Activated T-cell treated with anti-CD3 and anti-CD28 coated beads, Interleukin-2, amount 50 U/mL, for 1 hour (primary cell): Measurements from ENCODE around the gene ZDHHC9.

Source experiments
- DNase-seq: peaks from one replicate; pipeline ENCODE4 v3.0.0-alpha.2; 2020

ZDHHC9 gene

DNA sequence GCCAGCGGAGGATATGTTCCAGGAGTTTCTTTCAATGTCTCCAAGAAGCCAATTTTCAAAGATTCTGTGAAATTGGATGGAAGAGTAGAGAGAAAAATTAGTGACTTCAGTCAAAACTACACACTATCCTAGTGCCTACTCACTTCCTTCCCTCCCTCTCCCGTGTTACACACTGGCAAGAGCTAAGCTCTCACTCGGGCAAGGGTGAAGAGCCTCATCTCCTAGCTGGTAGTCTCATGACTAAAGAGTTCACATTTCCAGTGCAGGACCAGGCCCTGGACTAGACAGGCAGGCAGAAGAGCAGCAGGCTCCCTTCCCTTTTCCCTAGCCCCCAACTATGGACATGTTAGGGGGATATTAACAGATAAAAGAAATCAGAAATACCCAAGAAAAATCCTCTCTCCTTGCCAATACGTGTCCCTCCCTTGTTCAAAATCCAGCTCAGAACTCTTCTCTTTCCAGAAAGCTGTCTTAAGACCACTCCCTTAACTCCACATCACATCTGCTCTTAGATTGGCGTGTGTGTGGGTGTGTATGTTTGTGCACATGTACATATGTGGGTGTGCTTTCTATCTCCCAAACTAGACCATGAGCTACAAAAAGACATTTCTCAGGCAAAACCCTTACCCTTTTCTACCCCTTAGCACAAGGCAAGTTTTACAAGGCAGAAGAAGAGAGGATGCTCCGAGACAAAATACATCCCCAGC is 29.9 kb downstream of the ZDHHC9 start:
- DNase-seq: no peak

DNA sequence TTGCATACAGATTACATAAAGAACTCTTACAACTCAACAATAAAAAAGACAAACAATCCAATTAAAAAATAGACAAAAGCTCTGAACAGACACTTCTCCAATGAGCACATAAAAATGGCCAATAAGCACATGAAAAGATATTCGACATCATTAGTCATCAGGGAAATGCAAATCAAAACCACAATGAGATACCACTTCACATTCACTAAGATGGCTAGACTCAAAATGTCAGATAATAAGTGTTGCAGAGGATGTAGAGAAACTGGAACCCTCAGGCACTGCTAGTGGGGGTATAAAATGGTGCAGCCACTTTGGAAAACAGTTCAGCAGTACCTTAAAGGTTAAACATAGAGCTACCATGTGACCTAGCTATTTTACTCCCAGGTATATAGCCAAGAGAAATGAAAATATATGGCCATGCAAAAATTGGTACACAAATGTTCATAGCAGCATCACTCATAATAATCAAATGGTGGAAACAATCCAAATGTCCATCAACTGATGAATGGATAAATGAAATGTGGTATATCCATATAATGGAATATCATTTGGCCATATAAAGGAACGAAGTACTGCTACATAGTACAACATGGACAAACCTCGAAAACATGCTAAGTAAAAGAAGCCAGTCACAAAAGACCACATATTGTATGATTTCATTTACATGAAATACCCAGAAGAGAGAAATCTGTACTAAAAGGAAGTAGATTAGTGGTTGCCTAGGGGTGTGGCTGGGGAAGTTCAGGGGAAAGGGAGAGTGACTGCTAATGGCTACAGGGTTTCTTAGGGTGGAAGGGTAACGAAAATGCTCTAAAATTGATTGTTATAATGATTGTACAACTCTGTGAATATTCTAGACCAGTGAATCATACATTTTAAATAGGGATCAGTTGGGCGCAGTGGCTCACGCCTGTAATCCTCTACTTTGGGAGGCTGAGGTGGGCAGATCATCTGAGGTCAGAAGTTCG is 34.6 kb downstream of the ZDHHC9 start:
- DNase-seq: no peak

DNA sequence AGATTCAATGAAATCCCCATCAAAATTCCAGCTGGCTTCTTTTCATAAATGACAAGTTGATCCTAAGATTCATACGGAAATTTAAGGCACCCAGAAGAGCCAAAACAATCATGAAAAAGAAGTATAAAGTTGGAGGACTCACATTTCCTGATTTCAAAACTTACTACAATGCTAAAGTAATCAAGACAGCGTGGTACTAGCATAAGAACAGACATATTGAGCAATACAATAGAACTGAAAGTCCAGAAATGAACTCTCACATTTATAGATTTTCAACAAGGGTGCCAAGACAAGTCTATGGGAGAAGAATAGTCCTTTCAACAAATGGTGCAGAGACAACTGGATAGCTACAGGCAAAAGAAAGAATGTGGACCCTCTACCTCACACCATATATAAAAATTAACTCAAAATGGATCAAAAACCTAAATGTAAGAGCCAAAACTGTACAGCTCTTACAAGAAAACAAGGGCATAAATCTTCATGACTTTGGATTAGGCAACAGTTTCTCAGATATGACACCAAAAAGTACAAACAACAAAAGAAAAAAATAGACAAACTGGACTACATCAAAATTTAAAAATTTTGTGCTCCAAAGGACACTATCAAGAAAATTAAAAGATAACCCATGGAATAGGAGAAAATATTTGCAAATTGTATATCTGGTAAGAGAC is 35.4 kb downstream of the ZDHHC9 start:
- DNase-seq: no peak

DNA sequence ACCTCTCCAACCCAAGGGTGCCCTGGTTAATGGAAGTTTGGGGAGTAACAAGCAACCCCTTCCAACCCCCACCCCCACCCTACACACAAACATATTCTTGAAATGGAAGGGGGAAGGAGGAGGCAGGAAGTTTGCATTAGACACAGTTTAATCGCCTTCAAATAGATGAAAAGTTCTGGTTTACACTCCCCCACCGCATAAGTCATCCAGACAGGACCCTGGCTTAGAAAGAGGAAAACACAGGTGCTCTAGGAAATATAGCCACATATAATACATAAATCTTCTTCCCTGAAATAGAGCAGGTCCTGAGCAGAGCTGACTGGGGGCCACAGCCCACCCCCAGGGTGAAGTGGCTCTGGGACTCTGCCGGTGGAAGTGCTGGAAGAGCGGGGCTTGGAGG is 38.9 kb downstream of the ZDHHC9 start:
- DNase-seq: no peak

DNA sequence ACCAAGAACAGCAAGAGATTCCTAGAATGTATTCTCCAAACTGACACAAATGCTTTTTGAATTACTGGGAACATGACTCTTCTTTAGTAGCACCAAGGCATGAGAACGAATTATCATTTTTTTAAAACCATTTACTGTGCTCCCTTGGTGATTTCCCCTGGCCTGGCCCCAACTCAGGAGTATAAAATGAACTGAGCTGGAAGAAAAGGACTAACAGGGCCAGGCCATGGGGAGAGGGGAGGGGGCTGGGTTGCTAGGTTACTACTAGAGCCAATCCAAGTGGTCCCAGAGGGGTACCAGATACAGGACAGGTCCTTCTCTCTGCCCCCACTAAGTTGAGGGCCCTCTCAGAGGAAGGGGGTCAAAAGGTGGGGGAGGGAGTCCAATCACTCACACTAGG is 40.8 kb downstream of the ZDHHC9 start:
- no peak for DNase-seq

DNA sequence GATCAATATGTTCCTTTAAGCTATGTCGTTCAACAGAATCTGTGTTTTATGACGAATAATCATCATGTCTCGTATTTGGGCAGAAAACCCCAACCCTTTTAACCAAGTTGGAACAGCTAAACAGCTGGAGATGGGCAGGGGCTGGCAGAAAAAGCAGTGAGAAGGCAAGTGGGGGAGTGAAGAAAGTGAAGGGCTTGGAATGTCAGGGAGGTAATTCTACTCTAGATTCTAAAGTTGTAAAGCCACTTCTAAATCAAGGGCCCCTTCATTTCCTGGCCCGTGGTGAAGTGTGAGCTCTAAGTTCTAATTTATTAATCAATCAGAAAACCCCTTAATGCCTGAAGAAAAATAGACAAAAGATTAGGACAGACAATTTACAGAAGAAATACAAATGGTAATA is 43.5 kb downstream of the ZDHHC9 start:
- DNase-seq: no peak

DNA sequence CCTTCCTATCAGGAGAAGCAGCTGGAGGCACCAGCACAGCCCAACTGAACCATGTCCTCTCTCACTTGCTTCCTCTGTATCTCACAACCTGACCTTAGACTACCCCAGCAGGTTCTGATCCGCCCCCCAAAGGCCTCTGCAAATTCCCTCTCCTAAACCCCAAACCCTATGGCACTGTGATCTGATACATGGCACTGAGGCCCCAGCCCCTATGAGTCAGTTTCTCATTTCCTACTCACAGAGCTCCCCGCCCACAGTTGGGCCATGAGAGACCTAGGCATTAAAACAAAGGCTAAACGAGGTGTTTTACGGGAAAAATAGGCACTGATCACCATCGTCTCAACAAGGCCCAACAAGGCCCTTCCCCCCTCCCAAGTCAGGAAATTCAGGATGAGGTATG is 44.8 kb downstream of the ZDHHC9 start:
- DNase-seq: no peak

DNA sequence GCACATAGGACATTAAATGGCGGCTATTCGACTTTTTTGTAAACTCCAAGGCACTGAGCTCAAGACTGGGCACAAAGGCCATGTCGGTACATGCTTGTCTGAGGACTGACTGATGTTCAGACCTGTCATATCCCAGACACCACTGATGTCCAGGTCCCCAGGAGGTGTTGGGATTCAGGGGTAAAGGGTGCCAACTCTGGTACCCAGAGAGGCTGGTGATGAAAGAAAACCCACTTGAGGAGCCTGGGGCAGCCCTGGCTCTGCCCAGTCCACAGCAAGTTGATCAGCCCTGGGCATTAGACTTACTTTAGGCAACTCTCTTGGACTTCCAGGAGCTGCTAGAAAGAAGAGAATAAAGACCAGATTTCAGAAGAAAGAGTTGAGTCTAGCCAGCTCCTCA is 45.2 kb downstream of the ZDHHC9 start:
- no peak for DNase-seq

DNA sequence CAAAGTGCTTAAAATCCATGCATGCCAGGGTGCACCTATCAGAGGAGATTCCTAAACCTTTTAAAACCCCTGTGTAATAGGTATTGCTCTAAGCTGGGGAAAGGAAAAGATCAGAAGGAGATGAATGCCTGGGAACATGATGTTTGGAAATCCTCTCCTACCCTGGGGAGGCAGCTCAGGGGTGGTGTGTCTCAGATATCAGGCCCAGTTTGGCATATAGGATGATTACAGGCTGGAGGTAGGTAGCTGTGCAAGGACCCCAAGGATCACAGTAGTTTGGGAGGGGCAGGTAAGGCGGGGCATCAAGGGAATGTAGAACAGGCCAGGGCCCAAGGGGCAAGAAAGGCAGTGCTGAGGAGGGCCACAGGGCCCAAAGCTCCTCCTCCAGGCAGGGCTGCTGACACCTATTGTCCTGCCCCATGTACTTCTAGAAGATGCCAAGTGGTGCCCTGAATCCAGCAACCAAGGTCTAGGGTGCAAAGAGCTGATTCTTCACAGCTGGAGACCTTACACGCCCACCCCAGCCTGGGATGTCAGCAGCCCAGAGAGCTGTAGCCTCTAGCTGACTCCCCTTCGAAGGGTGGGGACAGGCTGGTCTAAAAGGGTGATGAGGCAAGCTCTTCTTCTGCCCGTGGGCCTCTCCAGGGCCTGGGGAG is 46.3 kb downstream of the ZDHHC9 start:
- no peak for DNase-seq

DNA sequence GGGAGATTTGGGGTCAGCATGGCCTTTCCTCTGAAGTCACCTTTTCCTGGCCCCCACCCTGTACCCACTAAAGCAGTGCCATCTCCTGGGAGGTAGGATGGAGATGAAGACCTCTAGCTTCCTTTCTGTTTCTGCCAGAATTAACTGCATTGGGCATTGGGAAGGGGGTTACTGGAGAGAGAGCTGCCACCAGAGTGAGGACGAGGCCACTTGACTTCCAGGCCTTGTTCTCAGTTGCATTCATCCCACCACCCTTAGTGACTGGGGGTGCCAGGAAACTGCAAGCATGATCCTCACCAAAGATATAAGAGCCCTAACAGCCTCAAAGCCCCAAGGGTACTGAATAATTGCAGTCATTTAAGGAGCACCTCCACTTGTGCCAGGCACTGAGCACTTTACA is 48.1 kb downstream of the ZDHHC9 start:
- no peak for DNase-seq

DNA sequence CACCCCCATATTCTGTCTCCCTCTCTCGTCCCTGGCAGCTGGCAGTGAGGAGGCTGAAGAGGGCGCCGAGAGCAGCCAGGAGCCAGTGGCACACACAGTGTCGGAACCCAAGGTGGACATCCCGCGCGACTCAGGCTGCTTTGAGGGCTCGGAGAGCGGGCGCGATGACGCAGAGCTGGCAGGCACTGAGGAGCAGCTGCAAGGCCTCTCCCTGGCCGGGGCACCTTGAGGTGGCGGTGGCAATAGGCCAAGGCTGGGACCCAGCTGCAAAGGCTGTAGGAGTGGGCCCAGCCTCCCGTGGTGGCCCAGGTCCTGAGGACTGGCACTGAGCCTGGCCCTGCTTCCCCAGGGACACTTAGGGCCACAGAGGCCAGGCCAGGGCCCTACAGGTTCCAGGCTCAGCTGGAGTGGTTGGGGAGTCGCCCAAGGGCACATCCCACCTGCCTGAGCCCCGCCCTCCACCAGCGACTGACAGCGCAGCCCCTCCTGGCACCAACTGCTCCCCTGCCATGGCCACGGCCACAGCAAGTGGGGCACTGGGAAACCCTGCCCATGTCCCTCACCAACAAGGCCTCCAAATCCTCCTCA is 50.0 kb downstream of the ZDHHC9 start:
- DNase-seq: no peak

DNA sequence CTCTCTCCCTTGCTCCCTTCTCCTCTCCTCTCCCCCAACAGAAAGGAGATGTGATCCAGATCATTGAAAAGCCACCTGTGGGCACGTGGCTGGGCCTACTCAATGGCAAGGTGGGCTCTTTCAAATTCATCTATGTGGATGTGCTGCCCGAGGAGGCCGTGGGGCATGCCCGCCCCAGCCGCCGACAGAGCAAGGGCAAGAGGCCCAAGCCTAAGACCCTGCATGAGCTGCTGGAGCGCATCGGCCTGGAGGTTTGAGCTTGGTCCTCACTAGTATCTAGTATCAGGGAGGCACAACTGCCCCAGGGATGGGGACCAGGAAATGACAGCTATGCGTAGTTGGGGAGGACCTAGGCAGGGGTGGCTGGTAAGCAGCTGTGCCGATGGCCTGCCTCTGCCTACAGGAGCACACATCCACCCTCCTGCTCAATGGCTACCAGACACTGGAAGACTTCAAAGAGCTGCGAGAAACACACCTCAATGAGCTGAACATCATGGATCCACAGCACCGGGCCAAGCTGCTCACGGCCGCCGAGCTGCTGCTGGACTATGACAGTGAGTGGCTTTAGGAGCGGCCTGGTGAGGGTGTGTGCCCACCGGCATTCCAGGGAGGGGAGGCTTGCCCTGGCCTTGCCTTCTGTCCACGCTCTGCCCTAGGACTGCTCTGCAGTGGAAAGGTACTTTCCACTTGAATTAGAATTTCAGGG is 50.9 kb downstream of the ZDHHC9 start:
- no peak for DNase-seq

DNA sequence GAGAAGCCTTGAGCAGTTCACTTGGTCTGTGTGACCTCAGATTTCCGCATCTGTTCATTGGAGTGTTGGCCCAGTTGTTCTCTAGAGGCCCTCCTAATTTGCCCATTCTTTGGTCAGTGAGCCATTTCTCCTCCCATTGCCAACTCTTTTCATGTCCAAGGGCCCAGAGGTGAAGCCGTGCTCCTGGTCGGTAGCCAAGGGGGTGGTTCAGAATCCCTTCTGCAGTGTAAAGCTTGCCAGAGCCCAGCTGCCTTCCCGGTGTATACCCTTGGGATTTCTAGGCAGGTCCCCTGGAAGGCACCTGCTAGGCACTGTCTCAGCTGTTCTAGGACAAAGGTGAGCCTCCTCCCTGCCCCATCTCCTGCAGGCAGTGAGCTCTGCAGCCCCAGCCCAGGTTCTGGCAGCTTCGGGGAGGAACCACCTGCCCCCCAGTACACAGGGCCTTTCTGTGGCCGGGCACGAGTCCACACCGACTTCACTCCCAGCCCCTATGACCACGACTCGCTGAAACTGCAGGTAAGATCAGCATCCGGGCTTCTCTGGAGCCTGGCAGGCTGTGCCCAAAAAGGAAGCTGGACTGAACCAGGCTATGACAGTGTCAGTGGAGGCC is 51.6 kb downstream of the ZDHHC9 start:
- DNase-seq: no peak

DNA sequence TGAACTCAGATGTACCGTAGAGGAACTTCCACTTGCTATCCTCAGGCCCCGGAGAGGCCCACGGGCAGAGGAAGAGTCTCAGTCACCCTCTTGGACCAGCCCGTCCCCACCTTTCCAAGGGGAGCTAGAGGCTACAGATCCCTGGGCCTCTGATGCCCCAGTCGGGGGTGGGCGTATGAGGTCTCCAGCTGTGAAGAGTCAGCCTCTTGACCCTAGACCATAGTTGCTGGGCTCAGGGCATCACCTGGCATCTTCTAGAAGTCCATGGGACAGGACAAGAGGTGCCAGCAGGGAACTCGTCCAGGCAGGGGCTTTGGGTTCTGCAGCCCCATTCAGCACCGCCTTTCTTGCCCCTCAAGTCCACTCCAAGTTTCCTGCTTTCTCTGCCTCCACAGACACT is 52.4 kb downstream of the ZDHHC9 start:
- DNase-seq: no peak

DNA sequence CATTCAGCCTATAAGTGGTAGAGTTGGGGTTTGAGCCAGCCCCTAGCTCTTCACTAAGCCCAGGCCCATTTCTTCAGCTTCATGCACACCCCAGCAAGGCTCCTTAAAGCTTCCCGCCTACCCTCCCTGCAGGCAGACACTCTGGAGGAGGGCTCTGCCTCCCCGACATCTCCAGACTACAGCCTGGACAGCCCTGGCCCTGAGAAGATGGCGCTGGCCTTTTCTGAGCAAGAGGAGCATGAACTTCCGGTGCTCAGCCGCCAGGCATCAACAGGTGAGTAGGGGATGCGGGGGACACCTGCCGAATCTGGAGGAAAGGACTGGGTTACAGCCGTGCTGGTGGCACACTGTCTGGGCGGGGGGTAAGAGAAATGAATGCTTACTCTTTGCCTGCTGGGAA is 52.9 kb downstream of the ZDHHC9 start:
- DNase-seq: no peak

DNA sequence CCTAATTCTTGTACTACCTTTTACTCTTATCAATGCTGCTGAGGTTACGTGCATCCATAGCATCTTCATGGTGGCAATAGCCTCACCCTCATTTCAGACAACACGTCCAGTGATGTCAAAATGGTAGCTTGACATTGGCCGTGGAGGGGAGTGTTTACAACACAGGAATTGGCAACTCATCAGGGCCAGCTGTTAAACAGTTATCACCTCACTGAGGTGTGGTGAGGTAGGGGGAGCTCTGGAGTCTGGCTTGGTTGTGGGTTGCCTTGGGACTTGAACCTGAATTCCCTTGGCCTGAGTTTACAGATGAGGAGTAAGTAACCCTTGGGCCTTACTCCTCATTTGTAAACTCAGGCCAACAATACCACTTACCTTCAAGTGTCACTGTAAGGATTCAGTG is 53.5 kb downstream of the ZDHHC9 start:
- DNase-seq: no peak

DNA sequence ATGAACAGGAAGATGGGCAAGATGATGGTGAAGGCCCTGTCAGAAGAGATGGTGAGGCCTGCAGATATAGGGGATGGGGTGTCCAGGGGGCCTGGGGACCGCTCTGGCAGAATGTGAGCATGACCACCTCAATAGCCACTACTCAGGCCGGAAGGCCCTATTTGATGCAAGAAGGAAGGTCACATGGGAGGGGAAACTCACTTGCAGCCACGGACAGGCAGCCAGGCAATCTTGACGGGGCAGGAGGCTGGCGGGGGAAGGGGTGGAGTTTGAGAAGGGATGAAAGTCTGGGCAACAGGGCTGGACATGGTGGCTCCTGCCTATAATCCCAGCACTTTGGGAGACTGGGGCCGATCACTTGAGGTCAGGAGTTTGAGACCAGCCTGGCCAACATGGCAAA is 55.2 kb downstream of the ZDHHC9 start:
- DNase-seq: no peak

DNA sequence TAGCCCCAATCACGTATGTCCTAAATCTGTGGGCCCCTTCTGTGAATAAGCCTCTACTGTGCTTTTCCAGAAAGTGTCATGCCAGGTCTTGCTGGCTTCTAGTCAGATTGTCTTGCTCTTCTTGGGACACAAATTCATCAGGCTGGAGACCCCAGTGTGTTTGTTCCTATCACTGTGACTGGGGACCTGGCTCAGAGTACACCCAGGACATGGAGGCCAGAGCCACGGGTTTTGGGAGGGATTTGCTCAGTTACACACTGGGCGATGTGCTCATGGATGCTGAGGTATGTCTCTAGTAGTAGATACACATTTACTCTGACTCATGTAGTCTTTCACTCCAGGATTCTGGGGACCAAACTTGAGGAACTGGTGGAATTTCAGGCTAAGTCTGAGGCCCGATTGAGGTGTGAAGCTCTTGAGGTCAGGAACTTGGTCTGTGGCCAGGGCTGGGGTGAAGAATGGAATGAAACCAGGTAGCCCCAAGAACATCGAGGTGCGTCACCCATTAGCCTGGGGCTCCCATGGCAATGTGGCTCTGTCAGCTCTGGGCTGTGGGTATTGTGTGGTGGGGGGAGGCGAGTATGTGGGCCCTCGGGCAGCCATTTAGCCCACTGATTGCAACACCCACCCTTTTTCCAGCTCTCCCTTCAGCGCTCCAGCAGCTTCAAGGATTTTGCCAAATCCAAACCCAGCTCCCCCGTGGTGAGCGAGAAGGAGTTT is 56.2 kb downstream of the ZDHHC9 start:
- no peak for DNase-seq

DNA sequence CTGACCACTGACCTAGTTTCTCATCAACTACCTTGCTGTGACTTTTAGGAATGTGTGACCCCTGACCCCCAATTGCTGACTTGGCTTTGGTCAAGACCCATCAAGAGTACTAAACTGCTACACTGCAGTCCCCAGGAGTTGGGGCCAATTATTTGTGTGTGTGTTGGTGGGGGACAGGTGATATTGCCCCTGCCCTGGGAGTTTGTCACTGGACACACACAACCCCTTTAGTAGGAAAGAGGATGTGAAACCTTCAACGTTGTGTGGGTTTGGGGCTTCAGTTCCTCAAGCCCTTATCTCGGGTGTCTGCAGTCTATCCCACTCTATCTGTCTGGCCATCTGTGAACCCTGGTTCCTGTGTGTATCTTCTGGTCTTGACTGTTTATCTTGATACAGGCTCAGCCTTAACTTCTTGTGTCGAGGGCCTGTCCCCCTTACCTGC is 57.5 kb downstream of the ZDHHC9 start:
- DNase-seq: no peak

DNA sequence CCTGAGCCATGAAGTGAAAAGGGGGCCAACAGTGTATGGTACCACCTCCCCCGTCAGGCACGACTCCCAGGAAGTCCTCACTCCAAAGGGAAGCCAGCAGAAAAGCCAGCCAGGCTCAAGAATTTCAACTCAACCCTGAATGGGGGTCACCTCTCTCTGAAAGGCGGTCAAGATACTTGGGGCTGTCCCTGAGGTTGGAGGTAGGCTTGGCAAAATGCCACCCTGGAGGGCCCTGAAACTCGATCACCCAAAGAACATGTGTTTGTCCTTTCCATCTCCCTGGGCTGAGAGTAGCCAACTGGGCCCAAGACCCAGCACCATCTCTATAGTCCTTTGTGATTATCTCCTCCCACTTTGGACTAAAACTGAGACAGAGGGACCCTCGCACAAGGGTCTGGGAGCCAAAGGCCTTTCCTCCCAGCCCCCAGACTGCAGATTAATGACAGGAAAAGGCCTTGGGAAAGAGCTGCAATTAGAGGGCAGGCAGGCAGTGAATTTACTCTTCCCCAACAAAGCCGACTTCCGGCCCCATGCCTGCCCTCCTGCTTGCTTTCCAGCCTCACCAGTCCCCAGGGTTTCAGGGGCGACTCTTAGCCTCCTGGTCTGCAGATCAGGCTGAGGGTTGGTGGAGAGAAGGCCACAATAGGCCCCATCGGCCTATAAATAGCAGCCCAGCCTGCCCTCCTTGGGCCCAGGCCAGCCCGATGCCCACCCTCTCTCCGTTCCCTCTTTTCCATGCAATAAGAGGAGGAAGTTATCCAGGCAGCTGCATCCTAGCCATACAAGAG is 58.3 kb downstream of the ZDHHC9 start:
- DNase-seq: no peak
